ENCODE data around the gene CLPTM1L. TPM values are rescaled to one million over a fixed set of nuclear protein-coding genes. Genes with fewer than 3 reads are reported as not detected.

Gene CLPTM1L
- total RNA-seq, 1 donor from 2014 or later = 100 TPM

DNA sequence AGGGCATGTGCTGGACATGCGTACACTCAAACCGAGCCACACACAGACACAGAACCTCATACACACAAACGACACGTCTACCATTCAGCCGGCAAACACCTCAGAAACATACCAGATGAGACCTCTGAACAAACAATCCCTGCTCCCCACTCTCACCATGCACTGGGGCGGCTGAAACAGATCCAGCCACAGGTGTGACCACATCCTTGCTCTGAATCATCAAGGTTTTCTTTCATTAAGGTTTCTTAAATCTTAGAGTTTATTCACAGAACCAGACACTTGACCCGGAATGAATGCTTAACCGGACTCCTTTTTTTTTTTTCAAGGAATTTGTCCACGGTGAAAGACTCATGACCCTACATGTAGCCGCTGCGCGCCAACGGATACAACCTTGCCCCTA lies 76.2 kb downstream of the CLPTM1L start:
- DNase-seq (no peak), ATAC-seq (ENCODE audit: low read depth) (no peak)
- H3K9me3 Mint-ChIP-seq = no peaks in the 10 kb centered on the region
- no peaks in the 10 kb centered on the region for H3K36me3 Mint-ChIP-seq (ENCODE audit: low read depth)
- TF ChIP-seq, protein P1, sequence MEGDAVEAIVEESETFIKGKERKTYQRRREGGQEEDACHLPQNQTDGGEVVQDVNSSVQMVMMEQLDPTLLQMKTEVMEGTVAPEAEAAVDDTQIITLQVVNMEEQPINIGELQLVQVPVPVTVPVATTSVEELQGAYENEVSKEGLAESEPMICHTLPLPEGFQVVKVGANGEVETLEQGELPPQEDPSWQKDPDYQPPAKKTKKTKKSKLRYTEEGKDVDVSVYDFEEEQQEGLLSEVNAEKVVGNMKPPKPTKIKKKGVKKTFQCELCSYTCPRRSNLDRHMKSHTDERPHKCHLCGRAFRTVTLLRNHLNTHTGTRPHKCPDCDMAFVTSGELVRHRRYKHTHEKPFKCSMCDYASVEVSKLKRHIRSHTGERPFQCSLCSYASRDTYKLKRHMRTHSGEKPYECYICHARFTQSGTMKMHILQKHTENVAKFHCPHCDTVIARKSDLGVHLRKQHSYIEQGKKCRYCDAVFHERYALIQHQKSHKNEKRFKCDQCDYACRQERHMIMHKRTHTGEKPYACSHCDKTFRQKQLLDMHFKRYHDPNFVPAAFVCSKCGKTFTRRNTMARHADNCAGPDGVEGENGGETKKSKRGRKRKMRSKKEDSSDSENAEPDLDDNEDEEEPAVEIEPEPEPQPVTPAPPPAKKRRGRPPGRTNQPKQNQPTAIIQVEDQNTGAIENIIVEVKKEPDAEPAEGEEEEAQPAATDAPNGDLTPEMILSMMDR (IDR thresholded peaks at IDR 0.05) = no peak
- no peaks in the 10 kb centered on the region for H3K27me3 Mint-ChIP-seq
- ChIA-PET POLR2A (no interaction called here), CTCF (no interaction called here)
- no peaks in the 10 kb centered on the region for H3K4me1 Mint-ChIP-seq
- H3K27ac Mint-ChIP-seq = no peak overlapping the region
- no peak overlapping the region for H3K4me3 Mint-ChIP-seq
- intact Hi-C loops (cut with micrococcal nuclease) = no loop called here

DNA sequence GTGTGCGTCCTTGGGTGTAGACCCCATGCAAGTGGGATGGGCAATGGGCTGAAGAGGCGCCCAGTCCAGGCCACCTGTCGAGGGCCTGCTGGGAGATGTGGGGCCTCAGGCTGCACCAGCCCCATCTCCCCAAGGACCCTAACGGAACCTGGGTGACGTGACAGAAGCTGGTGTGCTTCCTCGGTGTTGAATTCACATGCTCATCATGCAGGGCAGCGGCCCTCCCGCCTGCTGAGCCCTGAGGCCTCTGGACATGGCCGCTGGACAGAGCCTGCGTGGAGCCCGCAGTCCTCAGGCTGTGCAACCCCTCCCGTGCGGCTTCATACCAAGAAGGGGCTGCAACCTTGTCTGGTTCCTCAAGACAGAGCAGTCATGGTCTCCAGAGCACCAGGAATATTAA lies 76.8 kb downstream of the CLPTM1L start:
- Mint-ChIP-seq H3K27ac (no peak overlapping the region), H3K27me3 (no peaks in the 10 kb centered on the region), H3K4me3 (no peak overlapping the region), H3K4me1 (no peaks in the 10 kb centered on the region), H3K9me3 (no peaks in the 10 kb centered on the region), H3K36me3 (ENCODE audit: low read depth) (no peaks in the 10 kb centered on the region)
- ATAC-seq (ENCODE audit: low read depth) (no peak), DNase-seq (no peak)
- TF ChIP-seq, protein P1 (IDR thresholded peaks at IDR 0.05) = no peak
- POLR2A ChIA-PET = no interaction called here
- CTCF ChIA-PET = no interaction called here
- intact Hi-C loops (cut with micrococcal nuclease) = no loop called here

Other genes with a start within 250 kb of the CLPTM1L start
- 21.8 and 23.3 TPM in 2 replicates for gene SLC12A7, start 233.0 kb downstream of the CLPTM1L start, total RNA-seq
- gene SLC6A19, start 143.5 kb downstream of the CLPTM1L start, total RNA-seq = not detected in 2 replicates
- gene SLC6A18, start 119.7 kb downstream of the CLPTM1L start, total RNA-seq = not detected in 2 replicates
- gene TERT, start 50.0 kb downstream of the CLPTM1L start, total RNA-seq = 0.22 and 0.35 TPM in 2 replicates
- 1.4 and 2.0 TPM in 2 replicates for gene SLC6A3, start 100.3 kb upstream of the CLPTM1L start, total RNA-seq
- 246 and 269 TPM in 2 replicates for gene LPCAT1, start 178.9 kb upstream of the CLPTM1L start, total RNA-seq